GM12878 (cell line): ENCODE data around the gene PGLYRP4.

Experiments
- REST ChIP-seq: IDR thresholded peaks from 2 replicates; pipeline ENCODE4 v1.6.1; 2012; ENCODE audit warnings: mild to moderate bottlenecking, low read depth, low read length
- SMC3 ChIP-seq: IDR thresholded peaks from 2 replicates; pipeline ENCODE4 v1.6.1; 2011; ENCODE audit warnings: low read length, improper control_type of control experiment, borderline replicate concordance
- TF ChIP-seq, protein P1 (sequence below), 3 experiments: IDR thresholded peaks in 2 of 3; conservative IDR thresholded peaks in 1 of 3; 2 replicates each; pipeline ENCODE4 v1.5.1; 2011; ENCODE audit warnings: low read depth in 3 of 3, low read length in 3 of 3, mild to moderate bottlenecking in 3 of 3, control low read depth in 2 of 3, moderate library complexity in 2 of 3, inconsistent platforms in 1 of 3, mixed read lengths in 1 of 3; ENCODE audit not compliant: control insufficient read depth in 2 of 3, insufficient read depth in 1 of 3; ENCODE audit errors: extremely low read depth in 1 of 3

GRCh38 chr1:153393926-153394325 lies 45.3 kb upstream of the PGLYRP4 start:
- TF ChIP-seq, protein P1, sequence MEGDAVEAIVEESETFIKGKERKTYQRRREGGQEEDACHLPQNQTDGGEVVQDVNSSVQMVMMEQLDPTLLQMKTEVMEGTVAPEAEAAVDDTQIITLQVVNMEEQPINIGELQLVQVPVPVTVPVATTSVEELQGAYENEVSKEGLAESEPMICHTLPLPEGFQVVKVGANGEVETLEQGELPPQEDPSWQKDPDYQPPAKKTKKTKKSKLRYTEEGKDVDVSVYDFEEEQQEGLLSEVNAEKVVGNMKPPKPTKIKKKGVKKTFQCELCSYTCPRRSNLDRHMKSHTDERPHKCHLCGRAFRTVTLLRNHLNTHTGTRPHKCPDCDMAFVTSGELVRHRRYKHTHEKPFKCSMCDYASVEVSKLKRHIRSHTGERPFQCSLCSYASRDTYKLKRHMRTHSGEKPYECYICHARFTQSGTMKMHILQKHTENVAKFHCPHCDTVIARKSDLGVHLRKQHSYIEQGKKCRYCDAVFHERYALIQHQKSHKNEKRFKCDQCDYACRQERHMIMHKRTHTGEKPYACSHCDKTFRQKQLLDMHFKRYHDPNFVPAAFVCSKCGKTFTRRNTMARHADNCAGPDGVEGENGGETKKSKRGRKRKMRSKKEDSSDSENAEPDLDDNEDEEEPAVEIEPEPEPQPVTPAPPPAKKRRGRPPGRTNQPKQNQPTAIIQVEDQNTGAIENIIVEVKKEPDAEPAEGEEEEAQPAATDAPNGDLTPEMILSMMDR (IDR thresholded peaks at IDR 0.05 in 2 of 3, conservative IDR thresholded peaks at IDR 0.05 in 1 of 3; ENCODE audit: control insufficient read depth in 2 of 3, extremely low read depth in 1 of 3, insufficient read depth in 1 of 3, low read depth in 3 of 3, low read length in 3 of 3), result no peak
- TF ChIP-seq REST (no peak), SMC3 (no peak)
